GM19035 (cell line): ENCODE results near the gene C17orf78.
"Not testable (repeated sequence)": the region's sequence is repeated elsewhere in the genome, so short reads cannot be mapped to it uniquely, and the experiment has no call there.

ENCODE experiments used
- ATAC-seq: cut with Tn5 transposase; IDR thresholded peaks from one replicate; pipeline ENCODE4 v1.9.1; 2021; ENCODE audit not compliant: unreplicated experiment

C17orf78 gene

DNA sequence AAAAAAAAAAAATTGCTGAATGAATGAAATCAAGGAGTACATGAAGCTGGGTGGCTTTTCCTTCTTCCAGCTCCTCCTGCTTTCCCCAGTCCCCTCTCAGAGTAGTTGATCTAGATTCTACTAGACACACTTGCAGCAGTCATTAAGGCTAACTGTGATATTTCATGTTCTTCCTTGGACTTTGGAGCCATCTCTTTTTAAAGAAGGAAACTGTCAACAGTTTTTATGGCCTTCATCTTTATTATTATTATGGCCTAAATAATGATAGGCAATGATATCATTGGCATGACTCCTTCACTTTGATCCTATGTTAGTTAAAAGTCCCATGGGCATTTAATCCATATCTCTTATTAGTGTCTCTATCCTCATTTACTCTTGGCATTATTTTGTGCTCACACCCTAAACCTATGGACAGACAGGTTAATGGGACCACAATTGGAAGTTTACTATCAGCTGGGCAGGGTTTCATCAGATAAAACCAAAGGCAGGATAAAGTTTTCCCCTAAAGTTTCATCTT is 9.7 kb downstream of the C17orf78 start:
- ATAC-seq: no peak

- no peak for ATAC-seq
Observed at GRCh38 chr17:37386462-37386861, 10.7 kb downstream of the C17orf78 start.

DNA sequence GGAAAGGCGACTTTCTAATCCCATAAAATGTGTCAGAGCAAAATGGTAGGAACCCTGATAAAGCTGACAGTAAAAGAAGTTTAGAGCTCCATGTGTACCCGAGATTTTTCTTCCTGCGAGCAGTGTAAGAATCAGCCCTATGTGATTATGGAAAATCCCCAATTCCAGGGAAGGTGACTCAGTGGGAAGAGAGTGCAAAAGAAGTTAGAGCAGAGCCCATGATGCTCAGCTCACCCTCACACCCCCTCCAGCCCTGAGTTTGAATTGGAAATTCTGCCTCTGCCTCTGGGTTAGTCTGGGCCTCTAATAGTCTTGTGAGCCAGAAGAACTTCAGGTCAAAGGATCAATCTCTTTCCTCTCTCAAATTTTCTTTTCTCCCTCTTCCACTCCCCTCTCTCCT is 12.5 kb downstream of the C17orf78 start:
- ATAC-seq: no peak

- ATAC-seq: no peak
Observed at GRCh38 chr17:37389160-37389559, 13.4 kb downstream of the C17orf78 start.

- no peak for ATAC-seq
Observed at GRCh38 chr17:37391146-37391545, 15.4 kb downstream of the C17orf78 start.

GRCh38 chr17:37392024-37392590 is 16.3 kb downstream of the C17orf78 start:
- no peak for ATAC-seq

DNA sequence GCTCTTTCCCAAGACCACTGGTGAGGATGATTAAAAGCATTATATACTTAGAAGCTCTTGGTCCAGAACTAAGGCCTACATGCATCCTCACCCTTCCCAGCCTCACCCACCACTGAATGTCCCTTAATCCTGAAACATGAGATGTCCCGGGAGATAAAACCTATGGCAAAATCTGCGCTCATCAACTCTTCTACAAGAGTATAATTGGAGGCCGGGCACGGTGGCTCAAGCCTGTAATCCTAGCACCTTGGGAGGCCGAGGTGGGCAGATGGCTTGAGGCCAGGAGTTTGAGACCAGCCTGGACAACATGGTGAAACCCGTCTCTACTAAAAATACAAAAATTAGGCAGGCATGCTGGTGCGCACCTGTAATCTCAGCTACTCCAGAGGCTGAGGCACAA is 17.6 kb downstream of the C17orf78 start:
- no peak for ATAC-seq

- ATAC-seq: no peak
Observed at GRCh38 chr17:37399265-37399803, 23.5 kb downstream of the C17orf78 start.

GRCh38 chr17:37400505-37400904 is 24.7 kb downstream of the C17orf78 start:
- ATAC-seq: no peak

DNA sequence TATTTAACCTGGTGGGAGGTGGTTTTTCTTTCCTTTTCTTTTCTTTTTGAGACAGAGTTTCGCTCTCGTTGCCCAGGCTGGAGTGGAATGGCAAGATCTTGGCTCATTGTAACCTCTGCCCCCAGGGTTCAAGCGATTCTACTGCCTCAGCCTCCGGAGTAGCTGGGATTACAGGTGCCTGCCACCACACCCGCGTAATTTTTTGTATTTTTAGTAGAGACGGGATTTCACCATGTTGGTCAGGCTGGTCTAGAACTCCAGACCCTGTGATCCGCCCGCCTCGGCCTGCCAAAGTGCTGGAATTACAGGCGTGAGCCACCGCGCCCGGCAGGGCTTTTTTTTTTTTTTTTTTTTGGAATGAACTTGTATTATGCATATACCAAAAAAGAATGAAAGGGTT is 29.7 kb downstream of the C17orf78 start:
- not testable (repeated sequence) for ATAC-seq

- ATAC-seq: peak; percentile 34
Observed at GRCh38 chr17:37405955-37406634, 30.3 kb downstream of the C17orf78 start.

DNA sequence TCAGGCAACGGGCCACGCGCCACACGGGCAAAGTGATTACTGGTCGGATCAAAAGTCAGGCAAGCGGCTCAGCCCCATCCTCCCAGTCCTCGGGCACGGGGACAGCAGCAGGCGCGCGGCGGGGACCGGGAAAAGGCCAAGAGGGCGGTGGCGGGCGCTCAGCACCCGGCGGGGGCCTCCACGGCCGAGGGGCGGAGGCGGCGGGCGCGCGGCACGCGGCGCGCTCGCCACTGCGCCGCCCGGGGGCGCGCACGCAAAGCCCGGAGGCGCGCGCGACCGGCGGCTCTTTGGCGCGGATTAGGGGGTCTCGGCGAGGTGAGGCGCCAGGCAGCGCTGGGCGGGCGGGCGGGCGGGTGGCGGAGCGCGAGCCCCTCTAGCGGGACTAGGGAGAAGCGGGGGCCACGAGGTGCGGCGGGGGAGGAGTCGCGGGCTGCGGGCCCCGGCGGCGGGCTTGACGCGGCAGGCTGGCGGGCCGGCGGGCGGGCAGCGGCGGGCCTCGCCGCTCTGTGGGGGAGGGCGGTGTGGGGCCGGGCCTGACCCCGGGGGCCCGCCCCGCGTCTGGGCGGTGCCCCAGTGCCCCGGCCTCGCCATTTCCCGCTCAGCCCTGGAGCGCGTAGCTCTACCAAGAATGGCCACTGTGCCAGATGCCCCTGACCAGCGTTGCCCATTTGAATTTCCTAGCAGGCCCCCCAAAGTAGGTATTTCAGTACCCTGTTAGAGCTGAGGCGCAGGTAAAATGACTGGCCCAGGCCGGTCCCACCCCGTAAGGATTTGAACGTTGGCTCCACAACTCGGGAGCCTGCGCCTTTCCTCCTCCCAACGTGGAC is 31.1 kb downstream of the C17orf78 start, which contains the start of the genes ACACA and TADA2A:
ACACA (minus strand) TSS at position 202 of the 827 bp plus-strand sequence. CDS start 537 bp downstream, outside the sequence.
TADA2A (plus strand) TSS at position 252 of the 827 bp plus-strand sequence. CDS start 4,480 bp downstream, outside the sequence.
- ATAC-seq: peak; percentile 77

DNA sequence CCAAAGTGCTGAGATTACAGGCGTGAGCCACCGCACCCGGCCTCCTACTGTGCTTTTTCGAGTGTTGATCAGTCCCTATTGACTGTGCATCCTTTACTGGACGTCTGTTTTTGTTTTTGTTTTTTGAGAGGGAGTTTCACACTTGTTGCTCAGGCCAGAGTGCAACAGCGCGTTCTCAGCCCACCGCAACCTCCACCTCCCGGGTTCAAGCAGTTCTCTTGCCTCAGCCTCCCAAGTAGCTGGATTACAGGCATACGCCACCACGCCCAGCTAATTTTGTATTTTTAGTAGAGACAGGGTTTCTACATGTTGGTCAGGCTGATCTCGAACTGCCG is 32.3 kb downstream of the C17orf78 start:
- ATAC-seq: not testable (repeated sequence)

DNA sequence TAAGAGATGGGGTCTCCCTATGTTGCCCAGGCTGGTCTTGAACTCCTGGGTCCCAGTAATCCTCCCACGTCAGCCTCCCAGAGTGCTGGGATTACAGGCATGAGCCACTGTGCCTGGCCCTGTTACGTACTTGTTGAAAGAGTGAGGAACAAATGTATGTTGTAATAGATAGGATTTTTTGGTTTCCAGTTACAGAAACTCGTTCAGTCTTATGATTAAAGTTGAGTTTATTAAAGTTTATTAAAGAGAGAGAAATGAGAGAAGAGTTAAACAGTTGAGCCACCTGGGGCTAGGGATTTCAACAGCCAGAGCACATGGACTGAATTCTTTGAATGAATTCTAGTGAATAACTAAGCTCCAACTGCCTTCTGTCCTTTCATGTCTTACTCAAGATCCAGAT is 34.6 kb downstream of the C17orf78 start:
- ATAC-seq: no peak

DNA sequence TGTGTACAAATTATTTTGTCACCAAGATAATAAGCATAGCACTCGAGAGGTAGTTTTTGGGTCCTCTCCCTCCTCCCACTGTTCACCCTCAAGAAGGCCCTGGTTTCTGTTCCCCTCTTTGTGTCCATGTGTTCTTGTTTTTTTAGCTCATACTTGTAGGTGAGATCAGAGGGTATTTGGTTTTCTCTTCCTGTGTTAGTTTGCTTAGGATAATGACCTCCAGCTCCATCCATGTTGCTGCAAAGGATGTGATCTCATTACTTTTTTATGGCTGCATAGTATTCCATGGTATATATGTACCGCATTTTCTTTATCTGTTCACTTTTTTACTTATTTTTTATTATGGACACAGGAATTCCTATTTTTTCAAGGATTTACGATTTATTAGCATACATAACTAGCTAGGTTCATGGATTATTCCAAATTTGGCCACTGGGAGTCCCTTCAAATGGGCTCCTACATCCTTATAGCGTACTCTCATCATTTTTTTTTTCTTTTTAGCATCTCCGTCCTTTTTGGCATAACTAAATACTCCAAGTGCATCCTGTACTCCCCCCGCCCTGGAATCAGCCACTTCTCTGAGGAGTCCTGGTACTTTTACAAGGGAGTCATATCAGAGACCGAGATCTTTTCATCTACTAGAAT is 38.2 kb downstream of the C17orf78 start:
- no peak for ATAC-seq

- no peak for ATAC-seq
Observed at GRCh38 chr17:37417852-37418251, 42.1 kb downstream of the C17orf78 start.

DNA sequence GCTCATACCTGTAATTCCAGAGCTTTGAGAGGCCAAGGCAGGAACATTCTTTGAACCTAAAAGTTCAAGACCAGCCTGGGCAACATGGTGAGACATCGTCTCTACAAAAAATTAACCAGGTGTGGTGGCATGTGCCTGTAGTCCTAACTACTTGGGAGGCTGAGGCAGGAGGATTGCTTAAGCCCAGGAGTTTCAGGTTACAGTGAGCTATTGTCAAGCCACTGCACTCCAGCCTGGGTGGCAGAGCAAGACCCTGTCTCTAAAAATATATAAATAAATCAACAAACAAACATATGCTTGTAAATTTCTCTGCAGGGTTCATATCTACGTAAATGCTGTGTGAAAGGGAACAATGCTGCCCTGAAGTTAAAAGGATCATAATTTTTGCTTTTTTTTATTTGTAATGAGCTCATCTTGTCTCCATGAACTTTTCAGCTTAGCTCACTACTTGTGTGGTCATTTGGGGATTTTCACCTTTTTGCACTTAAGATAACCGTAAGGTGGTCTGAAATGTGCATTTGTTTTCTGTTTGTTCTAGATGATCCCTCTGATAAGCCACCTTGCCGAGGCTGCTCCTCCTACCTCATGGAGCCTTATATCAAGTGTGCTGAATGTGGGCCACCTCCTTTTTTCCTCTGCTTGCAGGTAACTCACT is 47.3 kb downstream of the C17orf78 start:
- ATAC-seq: no peak

GRCh38 chr17:37425268-37425667 is 49.5 kb downstream of the C17orf78 start:
- no peak for ATAC-seq

DNA sequence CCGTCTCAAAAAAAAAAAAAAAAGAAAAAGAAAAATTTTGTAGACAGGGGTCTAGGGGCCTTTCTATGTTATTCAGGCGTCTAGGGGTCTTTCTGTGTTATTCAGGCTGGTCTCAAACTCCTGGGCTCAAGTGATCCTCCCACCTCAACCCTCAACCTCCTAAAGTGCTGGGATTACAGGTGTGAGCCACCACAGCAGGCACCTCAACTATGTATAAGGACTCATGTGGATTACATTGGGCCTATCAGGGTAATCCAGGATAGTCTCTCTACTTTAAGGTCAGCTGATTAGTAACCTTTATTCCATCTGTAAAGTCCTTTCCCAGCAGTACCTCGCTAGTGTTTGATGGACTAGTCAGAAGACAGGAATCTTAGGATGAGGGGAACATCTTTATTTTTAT is 53.3 kb downstream of the C17orf78 start:
- ATAC-seq: no peak

- no peak for ATAC-seq
Observed at GRCh38 chr17:37429453-37429852, 53.7 kb downstream of the C17orf78 start.
